Omental fat pad (tissue), 4 donors: ENCODE results near the gene SNAI3. TPM values are rescaled to one million over a fixed set of nuclear protein-coding genes. Genes with fewer than 3 reads are reported as not detected.
A peak's percentile ranks its signal among the peaks of the same experiment; 100 is the strongest.

ENCODE experiments used
- ATAC-seq: fragments of 150-250 bp; one replicate; pipeline ENCODE4 v1.9.1; 2016; ENCODE audit warnings: mild to moderate bottlenecking, moderate library complexity; ENCODE audit not compliant: low FRiP score
- DNase-seq: peaks from one replicate; pipeline ENCODE4 v3.0.0-alpha.2; 2019; ENCODE audit warnings: low spot score
- total RNA-seq, 4 donors: library from RNA; depleted of rRNA; stranded (reverse); fragments of >200 nt; gene quantifications; one replicate each; pipeline ENCODE4 v1.1.0, GENCODE V29; 2016
- TF ChIP-seq, protein P1 (sequence below), 3 donors: fragments of 450-650 bp; IDR thresholded peaks; one replicate each; pipeline ENCODE4 v1.5.1; 2016 to 2017; ENCODE audit warnings: antibody characterized with exemption in 3 of 3, mild to moderate bottlenecking in 3 of 3, moderate library complexity in 2 of 3

SNAI3 gene
- total RNA-seq, 4 donors from 2014 or later: 0.37 to 2.3 (median 0.99) TPM

DNA sequence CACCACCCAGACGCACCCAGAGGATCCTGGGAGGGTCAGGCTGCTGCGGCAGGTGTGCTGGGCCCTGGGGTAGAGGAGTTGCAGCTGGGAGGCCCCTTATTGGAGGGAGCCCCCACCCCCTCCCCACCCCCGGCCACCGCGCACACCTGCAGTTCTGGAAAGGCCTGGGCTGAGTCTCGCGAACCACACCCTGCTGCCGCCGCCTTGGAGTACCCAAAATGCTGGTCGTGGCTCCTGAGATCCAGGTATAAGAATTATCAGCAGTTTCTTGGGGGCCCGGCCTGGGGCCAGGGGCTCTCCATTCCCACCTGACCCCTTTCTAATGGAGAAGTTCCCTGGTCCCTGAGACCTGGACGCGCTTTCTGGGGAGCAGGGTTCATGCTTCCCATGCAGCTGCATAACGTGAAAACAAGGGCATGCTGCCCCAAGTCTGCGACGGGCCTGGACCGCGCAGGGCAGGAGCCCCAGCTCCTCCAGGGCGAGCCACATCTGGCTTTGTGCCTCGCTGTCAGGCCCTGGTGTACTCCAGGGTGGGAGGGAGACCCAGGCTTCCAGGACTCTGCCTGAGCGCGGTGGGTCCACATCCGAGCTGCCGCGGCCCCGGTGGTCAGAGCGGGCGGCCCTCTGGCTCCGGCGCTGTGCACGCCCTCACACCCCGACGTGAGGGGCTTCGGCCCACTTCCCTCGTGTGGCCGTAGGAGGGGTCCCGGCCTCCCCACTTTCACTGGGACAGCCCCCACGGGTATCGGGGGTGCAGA is 7.3 kb upstream of the SNAI3 start:
- no peak for ATAC-seq
- TF ChIP-seq, protein P1, sequence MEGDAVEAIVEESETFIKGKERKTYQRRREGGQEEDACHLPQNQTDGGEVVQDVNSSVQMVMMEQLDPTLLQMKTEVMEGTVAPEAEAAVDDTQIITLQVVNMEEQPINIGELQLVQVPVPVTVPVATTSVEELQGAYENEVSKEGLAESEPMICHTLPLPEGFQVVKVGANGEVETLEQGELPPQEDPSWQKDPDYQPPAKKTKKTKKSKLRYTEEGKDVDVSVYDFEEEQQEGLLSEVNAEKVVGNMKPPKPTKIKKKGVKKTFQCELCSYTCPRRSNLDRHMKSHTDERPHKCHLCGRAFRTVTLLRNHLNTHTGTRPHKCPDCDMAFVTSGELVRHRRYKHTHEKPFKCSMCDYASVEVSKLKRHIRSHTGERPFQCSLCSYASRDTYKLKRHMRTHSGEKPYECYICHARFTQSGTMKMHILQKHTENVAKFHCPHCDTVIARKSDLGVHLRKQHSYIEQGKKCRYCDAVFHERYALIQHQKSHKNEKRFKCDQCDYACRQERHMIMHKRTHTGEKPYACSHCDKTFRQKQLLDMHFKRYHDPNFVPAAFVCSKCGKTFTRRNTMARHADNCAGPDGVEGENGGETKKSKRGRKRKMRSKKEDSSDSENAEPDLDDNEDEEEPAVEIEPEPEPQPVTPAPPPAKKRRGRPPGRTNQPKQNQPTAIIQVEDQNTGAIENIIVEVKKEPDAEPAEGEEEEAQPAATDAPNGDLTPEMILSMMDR (IDR thresholded peaks at IDR 0.05): no peak
- DNase-seq: no peak

DNA sequence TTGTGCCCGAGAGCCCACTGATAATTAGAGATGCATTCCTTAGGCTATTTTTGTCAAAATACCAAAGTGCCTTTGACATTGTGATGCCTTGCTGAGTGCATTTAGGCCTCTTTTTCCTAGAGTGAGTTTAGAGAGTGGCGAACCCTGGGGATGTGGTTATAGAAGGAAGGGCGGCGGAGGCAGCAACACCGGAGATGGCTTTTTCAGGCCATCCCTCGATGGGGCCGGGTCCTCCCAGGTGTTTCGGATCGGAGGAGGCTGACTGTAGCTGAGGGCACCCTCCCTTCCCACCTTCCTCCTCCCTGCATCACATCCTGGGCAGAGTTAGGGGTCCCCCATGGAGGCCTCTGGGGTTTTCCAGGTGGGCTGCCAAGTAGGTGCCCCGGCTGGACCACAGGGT is 6.6 kb upstream of the SNAI3 start:
- DNase-seq (no peak), ATAC-seq (no peak)
- TF ChIP-seq, protein P1 (IDR thresholded peaks at IDR 0.05): no peak

DNA sequence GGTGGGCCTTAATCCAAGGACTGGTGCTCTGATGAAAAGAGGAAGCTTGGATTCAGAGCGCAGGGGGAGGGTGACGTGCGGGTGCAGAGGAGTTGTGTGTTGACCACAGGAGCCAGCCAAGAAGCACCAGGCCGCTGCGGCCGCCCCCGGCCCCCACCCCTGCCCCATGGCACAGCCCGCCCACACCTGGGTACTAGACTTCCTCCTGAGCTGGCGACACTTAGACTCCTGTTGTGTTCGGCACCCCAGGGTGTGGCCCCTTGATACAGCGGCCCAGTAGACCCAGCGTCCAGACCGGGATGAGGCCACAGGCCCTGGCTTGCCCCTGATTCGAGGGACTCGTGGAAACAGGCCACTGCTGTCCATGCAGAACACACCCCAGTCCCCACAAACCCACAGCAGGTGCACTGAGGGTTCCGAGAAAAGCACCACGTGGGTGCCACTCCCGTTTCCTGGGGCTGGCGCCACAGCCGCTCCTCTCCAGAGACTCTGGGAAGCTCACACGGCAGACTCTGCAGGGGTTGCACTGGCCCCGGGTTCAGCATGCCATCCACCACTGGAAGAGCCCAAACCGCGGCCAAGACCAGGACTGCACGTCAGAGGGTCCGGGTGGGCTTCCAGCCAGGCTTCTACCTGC is 5.7 kb upstream of the SNAI3 start:
- DNase-seq: no peak
- TF ChIP-seq, protein P1 (IDR thresholded peaks at IDR 0.05): no peak
- no peak for ATAC-seq

DNA sequence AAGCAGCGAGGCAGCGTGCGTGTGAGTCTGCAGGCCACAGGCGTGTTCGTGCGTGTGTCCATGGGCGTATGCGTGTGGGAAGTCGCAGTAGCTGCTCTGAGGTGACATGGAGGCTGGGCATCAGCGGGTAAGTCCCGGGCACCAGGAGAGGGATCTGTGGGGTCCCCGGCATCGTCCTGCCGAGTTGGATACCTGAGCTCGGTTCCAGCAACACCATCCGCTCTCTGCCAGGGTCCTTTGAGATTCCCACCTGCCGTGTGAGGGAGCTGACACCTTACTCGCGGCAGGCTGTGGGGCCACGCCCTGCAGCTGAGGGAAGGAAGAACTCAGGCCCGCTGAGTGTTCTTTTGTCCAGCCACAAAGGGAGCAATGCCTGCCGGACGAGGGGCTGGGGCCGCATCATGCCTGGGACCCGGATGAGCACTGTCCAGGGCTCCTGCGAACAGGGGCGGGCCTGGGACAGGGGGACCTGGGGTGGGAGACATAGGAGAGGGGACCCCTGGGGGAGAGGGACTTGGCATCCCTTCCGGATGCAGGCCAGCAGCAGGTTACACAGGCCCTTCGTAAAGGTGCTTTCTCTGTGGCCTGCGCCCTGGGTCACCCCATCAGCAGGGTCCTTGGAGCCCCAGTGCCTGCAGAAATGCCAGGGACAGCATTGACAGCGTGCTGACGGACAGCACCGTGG is 5.0 kb upstream of the SNAI3 start:
- TF ChIP-seq, protein P1 (IDR thresholded peaks at IDR 0.05): no peak
- no peak for DNase-seq
- ATAC-seq: no peak

DNA sequence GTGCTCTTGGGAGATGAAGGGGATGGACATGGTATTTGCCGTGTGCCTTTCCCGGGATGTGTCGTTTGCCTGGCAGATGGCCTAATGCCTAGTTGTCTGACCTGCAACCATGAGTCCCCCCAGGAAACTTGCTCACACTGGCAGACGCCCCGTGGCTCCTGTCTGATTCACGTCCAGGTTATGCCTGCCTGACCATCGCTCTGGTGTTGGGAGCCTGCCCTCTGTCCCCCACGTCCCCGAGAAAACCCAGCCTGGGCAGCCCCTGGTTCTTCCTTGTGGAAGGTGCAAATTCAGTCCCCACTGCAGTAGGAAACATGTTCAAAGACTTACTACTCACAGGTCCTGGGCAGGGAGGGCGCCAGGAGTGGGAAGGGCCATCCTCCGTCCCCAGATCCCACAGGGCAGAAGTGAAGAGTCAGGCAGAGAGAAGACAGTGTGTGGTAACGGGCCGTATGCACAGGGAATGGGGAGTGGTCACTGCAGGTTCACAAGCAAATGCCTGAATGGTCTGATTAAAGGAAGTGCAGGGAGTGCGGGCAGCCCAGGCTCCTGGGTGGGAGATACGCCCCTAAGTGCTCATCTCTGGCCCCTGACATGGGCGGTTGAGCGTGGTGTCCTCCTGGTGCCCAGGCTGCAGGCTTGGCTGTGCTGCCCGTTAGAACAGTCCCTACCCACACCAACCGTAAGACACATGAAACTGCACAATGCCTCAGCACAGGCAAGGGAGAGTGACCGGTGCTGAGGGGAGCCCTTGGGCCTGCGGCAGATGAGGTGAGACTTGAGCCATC is 4.2 kb upstream of the SNAI3 start:
- ATAC-seq (no peak), DNase-seq (no peak)
- TF ChIP-seq, protein P1 (IDR thresholded peaks at IDR 0.05): no peak

DNA sequence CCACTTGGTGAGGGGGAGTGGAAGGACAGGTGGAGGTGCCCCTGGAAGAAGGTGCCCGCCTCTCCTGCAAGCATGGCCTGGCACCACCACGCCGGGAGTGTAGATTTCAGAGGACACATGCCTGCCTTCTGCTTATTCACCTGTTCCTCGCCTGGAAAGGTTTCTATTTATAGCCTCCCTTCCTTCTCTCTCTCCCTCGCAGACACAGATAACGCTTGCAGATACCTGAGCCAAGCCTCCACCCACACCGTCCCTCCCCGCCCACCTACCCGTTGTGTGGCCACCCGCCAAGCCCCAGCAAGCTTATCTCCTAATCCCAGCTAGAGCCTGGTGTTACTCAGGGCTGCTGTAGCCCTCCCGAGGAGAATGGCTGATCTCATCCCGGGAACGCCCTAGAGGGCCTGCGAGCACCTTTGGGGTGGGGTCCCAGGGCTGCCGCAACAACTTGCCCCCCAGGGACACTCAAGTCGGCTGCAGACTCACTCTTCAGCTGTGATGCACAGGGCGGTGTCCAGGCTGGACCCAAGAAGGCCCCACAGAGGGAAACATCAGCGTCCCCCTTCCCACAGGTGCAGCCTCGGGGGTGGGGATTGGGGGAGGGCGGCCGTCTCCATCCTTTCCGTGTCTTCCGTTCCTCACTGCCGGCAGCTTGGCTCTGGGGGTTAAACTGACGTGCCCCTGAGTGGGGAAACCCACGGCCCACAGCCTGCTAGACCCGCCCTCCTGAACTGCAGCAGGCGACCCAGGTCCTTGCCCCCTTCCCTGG is 1.9 kb upstream of the SNAI3 start:
- TF ChIP-seq, protein P1 (IDR thresholded peaks at IDR 0.05): no peak
- DNase-seq: no peak
- peak; percentile 22 for ATAC-seq
